GM19467 (cell line): ENCODE results near the gene NR2C2.
"Not testable (repeated sequence)": the region's sequence is repeated elsewhere in the genome, so short reads cannot be mapped to it uniquely, and the experiment has no call there.

Experiments
- ATAC-seq: cut with Tn5 transposase; IDR thresholded peaks from one replicate; pipeline ENCODE4 v1.9.1; 2021; ENCODE audit warnings: mild to moderate bottlenecking, moderate library complexity; ENCODE audit not compliant: unreplicated experiment

NR2C2 gene

GRCh38 chr3:14947100-14947885 is at the start of gene NR2C2:
TSS of gene NR2C2 (plus strand) at chr3:14947583. CDS start at chr3:15003915, 56,332 bp downstream.
- ATAC-seq: peak; percentile 53

DNA sequence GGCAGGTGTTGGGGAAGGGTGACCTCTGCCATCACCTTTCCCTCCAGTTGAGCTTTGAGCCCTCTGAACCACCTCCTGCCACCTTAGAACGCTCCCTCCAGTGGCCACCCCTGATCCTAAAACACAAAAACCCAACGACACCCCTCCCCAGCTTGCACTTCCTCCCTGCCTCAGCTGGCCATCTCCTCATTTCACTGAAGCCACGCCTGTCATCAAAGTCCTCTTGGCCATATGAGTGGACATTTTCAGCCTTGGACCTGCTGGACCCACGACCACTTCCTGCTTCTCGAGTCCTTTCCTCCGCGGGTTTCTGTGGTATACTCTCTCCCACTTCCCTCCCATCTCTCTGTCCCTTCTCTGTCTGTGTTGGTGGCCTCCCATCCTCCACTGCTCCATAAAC is 48.5 kb upstream of the NR2C2 start:
- no peak for ATAC-seq

DNA sequence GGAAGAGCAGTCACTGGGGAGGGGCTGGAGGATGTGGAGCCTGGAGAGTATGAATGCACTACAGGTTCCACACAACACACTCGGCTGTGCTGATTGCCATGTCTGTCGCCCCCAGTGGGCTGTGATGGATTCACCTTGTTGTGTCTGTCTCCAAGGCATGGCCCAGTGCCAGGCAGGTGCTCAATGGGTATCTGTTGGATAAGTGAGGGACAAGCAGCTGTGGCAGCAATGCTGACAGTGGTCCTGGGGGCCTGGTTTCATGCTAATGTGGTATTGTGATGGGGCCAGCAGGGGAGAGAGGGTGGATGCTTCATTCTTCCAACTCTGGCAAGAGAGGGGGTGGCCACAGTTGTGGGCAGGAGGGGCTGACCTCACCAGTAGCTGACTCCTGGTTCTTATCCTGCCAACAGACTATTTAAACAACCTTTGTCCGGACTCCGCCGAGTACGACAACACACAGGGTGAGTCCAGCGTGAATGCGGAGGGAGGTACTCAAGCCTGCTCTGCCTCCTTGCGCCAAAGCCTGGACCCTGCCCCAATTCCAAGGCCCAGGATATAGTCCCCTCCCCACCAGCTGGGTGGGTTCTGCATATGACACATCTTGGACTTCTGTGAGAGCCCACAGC is 47.3 kb upstream of the NR2C2 start:
- ATAC-seq: no peak

DNA sequence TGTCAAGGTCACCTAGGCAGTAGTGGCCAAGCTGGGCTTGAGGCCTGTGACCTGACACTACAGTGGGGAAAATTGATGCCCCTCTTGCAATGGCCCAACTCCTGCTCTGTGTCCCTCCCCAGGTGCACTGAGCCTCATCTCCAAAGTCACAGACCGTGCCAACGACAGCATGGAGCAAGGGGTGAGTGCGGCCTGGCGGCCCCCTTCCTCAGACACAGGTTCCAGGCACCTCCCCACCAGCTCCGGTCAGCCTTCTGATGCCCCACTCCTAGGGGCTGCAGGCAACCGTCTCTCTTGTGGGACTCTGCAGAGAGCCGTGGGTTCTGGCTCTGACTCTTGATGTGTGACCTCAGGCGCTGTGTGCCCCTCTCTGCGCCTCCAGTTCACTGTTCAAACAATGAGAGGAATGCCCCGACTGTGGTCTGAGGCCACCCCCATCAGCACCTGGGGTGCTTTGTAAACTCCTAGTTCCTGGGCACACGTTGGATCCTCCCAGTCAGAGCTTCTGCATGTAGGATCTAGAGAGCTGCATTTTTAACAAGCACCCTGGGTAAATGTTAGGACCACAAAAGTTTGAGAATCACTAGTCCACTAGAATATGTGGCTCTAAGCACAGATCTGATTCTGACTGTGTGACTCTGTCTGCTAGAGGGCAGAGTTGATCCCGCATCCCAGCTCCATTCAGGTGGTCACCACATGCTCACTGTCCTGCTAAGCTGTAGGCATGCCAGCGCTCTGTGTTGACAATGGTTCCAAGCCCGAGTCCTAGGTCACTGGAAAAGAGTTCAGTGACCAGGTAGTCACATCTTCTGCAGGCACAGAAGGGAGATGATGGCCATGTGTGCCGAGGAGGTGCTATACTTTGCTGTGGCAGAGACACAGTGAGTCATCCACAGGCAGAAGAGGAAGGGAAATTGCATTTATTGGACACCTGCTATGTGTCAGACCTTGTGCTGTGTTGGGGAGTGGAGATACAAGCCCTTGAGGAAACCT is 46.2 kb upstream of the NR2C2 start:
- no peak for ATAC-seq

GRCh38 chr3:14902719-14903118 is 44.7 kb upstream of the NR2C2 start:
- no peak for ATAC-seq

DNA sequence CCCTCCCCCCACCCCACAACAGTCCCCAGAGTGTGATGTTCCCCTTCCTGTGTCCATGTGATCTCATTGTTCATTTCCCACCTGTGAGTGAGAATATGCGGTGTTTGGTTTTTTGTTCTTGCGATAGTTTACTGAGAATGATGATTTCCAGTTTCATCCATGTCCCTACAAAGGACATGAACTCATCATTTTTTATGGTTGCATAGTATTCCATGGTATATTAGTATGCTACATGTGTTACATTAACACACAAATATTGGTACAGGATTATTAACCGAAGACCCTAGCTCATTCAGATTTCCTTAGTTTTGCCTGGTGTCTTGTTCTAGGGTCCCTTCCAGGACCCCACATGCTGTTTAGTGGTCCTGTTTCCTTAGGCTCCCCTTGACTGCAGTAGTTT is 43.9 kb upstream of the NR2C2 start:
- ATAC-seq: not testable (repeated sequence)

DNA sequence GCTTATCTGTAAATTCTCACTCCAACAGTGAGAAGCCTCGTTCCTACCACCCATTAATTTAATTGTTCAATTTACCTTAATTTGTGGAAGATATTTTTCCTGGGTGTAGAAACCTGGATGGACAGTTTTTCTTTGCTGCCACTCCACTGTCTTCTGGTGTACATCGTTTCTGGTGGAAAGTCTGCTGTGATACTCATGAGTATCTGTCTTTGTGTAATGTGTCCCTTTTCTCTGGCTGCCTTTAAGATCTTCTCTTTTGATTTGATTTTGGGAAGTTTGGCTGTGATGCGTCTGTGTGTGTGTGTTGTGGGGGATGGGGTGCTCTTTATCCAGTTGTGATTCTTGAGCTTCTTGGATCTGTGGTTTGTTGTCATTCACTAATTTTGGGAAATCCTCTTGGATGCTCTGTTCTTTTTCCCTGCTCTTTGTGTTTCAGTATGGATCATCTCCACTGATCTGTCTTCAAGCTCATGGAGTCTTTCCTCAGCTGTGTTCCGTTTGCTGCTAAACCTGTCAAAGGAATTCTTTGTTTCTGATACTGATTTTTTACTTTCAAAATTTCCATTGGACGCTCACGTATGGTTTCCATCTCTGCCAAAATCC is 42.2 kb upstream of the NR2C2 start:
- no peak for ATAC-seq

DNA sequence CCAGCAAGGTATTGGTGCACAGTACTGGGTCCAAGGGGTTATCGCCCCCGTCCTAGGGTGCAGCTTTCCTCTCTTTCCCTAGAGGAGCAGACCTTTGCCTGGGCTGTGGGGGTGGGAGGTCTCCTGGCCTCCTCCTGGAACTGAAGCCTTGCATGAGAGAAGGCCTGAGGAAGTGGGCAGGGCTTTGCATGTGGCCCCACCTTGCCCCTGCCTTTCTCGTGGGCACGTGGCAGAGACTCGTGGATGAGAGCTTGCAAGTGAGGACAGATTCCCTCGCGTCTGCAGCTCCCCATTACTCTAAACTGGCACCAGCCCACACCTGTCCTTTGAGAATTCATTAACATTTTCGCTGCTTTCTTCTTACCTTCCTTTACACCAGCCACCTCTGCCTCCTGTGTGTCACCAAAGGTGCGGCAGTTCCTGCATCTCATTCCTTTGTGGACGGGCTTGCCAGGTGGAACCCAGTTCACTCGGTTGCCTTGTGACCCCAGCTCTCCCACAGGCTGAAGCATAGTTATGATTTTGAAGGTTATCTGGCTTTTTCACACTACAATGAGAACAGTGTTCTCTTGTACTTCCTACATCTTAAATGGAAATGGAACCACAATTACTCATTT is 40.9 kb upstream of the NR2C2 start:
- ATAC-seq: no peak

GRCh38 chr3:14907043-14907966 is 40.1 kb upstream of the NR2C2 start:
- ATAC-seq: no peak

DNA sequence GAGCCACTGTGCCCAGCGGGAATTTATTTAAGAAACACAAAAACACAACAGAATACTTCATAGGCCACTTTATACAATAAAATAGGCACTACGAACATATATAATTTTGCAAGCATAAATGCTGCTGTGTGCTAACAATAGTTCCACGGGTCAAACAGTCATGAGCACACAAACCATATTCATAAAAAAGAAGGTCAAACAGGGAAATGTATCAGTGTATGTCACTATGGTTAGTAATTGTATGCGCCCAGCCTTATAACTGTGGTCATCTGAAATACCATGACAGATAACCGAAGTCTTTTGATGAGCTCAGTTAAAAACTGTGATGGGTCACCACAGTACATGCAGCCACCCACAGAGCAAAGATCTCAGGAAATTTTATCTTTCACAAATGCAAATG is 38.1 kb upstream of the NR2C2 start:
- no peak for ATAC-seq

DNA sequence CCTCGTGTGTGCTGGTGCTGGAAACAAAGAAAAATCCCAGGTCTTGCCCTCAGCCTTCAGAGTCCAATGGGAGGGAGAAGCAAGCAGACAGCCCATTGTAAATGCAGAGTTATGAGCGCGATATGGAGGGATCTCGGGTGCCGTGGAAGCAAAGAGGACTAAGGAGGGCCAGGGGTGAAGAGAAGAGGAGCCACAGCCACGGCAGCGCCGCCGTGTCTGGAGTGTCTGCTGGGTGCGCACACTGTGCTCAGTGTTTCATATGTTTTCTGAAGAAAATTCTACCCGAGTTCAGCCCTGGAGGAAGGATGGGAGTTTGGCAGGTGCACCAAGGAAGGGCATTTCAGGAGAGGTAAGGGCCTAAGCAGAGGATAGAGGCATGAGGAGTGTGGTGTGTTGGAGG is 35.7 kb upstream of the NR2C2 start:
- no peak for ATAC-seq

DNA sequence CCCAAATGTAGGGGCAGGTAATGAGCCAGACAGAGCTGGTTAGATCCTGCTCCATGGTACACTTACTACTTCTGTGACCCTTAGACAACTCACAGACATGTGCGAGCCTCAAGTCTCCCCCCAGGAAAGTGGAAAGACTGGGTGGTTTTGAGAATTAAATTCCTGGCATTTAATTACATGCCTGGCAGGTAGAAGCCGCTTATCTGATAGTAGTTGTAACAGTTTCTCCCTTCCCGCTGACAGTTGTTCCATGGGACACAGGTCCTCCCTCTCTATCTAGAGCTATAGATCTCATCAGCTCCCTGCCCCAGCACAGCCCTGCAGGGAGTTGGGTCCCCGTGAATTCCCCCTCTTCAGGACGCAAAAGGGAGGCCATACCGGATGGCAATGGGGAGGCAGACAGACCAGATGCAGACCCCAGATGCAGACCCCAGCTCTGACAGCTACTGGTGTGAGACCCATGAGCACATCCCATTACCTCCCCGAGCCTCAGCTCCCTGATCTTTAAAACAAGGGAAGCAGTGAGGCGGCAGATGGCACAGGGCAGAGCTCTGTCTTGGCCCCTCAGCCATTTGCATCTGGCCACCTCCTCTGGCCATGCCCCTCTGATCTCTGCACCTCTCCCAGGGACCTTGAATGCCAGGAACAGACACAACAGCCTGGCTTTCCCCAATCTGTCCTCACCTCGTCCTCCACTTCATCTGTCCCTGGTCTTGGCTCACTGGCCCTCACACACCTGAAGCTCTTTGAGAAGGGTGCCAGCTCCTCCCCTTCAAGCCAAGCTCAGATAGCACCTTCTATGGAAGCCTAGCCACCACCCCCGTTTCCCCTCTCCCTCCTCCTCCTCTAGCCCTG is 34.1 kb upstream of the NR2C2 start:
- no peak for ATAC-seq

DNA sequence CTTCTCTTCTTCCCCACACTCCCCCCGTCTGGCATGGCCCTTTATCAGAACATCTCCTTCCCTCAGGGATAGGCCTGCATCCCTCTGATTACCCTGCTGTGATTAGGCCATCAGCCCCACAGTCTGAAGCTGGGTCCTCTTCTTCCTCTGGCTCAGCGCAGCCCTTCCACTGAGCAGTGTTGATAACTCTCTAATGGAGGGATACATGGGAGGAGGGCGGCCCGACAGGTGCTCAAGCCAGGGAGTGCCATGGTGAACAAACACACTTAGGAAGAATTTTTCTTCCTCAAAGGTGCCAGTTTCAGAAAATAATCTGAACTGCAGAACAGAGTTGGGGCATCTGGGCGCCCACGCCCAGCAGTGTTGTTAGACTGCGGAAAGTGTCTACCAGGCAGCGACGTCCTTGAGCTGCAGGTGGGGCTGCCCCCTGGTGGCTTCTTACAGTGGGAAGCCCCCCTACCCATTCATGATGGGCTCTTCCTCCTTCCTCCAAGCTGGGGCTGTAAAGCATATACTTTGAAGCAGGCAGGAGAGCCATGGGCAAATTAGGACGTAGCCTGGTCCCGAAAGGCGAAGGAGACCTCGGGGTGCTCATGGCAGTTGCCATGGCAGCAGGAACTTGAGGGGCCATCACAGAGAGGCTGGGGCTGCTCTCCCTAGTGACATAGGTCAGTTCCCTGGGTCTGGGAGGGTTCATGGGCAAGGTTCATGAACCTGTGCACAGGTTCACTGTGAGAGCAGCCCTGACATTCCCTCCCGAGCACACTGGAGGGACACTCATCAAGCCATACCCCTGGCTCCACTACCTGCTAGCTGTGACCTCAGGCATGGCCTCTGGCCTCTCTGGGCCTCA is 33.2 kb upstream of the NR2C2 start:
- ATAC-seq: no peak

GRCh38 chr3:14914779-14915117 is 32.6 kb upstream of the NR2C2 start:
- ATAC-seq: no peak

DNA sequence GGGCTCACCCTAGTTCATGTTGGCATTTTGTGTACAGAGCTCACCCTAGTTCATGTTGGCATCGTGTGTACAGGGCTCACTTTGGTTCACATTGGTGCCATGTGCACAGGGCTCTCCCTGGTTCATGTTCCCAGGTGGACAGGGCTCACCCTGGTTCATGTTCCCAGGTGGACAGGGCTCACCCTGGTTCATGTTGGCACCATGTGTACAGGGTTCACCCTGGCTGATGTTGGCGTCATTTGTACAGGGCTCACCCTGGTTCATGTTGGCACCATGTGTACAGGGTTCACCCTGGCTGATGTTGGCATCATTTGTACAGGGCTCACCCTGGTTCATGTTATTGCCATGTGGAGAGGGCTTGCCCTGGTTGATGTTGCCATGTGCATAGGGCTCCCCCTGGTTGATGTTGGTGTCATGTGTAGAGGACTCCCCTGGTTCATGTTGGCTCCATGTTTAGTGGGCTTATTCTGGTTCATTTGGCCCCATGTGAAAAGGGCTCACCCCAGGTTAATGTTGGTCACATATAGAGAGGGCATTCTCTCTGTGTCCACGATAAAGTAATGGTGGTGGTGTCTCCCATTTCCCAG is 31.7 kb upstream of the NR2C2 start:
- no peak for ATAC-seq

GRCh38 chr3:14918356-14918860 is 29.0 kb upstream of the NR2C2 start:
- ATAC-seq: no peak

DNA sequence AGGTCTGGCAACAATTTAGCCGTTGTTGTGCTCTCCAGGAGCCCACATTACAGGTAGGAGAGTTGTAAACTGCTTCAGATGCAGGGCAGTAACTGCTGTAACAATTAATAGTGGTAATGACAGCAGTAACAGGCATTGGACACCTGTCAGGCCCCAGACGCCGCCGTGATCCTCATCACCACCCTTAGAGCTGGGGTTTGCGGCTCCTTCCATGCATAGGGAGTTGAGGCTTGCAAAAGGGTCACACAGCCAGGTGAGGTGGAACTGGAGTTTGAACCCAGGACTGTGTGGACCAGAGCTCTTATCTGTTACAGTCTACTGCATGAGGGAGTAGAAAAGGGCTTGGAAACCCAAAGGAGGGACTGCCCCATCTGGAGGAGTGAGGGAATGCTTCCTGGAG is 26.8 kb upstream of the NR2C2 start:
- ATAC-seq: no peak
